Hepatocyte (in vitro differentiated cells): Measurements from ENCODE around the gene COX4I1.

Source experiments
- EZH2 ChIP-seq: fragments of 200-600 bp; sonication (generic); IDR thresholded peaks from 2 replicates; pipeline ENCODE4 v1.6.1; 2016; ENCODE audit warnings: antibody characterized with exemption, mild to moderate bottlenecking, borderline replicate concordance
- EZH2phosphoT487 ChIP-seq: fragments of 200-600 bp; sonication (generic); IDR thresholded peaks from one replicate; pipeline ENCODE4 v1.6.1; 2018; ENCODE audit warnings: antibody characterized with exemption, mild to moderate bottlenecking, low read depth, moderate library complexity; ENCODE audit not compliant: unreplicated experiment, severe bottlenecking

DNA sequence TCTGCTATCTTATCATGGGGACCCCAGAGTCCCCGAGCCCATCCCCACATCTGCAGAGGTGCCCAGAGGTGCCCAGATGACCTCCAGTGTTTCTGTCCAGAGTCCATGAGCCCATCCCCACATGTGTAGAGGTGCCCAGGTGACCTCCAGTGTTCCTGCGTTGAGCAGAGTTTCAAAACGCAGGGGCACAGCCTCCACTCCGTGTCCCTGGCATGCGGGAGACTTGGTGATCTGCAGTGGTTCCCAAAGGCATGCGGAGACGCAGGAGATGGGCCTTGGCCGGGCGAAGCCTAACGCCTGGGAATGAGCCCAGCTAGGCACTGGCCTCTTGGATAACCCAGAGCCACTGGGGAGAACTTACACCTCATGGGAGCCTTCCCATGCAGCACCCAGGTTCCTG, 41.3 kb downstream of the COX4I1 start:
- TF ChIP-seq EZH2phosphoT487 (no peak), EZH2 (no peak)
